Suppressor macrophage treated with lipopolysaccharide for 4 hours (primary cell): ENCODE results near the gene SCAPER.
"Not testable (repeated sequence)": the region's sequence is repeated elsewhere in the genome, so short reads cannot be mapped to it uniquely, and the experiment has no call there.

Experiments
- DNase-seq: peaks from one replicate; pipeline ENCODE4 v3.0.0-alpha.2; 2020

SCAPER gene

DNA sequence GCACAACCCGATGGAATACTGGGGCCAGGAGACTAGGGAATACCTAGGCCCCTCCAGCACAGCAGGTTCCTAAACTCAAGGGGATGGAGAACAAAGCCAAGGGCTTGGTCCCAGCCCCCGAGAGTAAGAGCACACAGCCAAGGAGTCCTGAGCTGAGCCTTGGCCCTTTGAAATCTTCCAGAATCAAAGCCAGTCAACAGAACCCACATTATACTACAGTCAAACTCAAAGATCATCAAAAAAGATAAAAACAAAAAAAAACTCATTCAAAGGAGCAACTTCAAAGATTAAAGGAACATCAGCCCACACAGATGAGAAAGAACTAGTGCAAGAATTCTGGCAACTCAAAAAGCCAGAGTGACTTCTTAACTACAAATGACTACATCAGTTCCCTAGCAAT, 351.6 kb downstream of the SCAPER start:
- no peak for DNase-seq

DNA sequence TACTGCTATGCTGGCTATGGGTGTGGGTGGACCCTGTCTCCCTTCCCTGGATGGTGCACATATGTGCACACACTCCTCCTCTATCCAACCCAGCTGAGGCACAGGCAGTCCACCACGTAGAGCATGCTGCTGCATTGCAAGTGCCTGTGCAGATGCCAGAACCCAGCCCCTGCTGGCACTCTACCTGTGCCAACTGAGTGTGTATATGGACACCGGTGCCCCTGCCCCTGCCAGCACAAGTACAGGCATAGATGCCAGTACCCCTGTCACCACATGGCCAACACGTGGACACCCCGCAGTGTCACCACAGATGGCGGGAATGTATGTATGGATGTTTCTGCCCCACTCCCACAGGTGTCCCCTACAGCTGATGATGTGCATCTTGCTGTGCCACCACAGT, 352.0 kb downstream of the SCAPER start:
- DNase-seq: no peak

DNA sequence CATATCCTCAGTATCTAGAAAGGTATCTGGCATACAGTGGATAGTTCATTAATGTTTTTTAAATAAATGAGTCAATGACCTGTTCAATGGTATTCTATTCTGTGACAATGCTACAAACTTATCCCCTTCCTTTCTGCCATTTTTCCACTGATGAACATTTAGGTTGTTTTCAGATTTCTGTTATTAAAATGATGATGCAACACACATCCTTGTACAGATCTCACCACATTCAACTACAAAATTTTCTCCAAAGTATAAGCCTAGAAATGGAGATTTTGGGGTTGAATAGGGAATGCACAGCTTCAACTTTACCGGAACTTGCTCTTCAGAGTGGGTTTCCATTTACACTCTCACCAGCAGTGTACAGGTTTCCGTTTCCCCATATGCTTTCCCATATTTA, 358.3 kb downstream of the SCAPER start:
- no peak for DNase-seq

DNA sequence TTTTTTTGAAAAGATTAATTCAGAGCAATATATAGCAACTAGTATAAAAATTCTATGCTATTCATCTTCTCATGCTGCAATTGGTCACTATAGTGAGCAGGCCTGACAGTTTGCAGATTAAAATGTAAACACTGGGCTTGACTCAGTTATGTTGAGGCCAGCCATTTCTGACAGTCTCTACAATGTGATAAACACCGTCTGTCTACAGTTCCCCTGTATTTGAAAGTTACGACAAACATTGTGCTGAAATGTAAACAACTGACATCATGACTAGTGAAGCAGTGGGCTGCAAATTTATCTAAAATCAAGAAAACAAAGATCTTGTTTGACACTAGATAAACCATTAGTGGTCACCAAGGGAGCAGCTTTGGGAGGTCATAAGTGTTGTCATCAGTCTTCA, 371.1 kb downstream of the SCAPER start:
- no peak for DNase-seq

DNA sequence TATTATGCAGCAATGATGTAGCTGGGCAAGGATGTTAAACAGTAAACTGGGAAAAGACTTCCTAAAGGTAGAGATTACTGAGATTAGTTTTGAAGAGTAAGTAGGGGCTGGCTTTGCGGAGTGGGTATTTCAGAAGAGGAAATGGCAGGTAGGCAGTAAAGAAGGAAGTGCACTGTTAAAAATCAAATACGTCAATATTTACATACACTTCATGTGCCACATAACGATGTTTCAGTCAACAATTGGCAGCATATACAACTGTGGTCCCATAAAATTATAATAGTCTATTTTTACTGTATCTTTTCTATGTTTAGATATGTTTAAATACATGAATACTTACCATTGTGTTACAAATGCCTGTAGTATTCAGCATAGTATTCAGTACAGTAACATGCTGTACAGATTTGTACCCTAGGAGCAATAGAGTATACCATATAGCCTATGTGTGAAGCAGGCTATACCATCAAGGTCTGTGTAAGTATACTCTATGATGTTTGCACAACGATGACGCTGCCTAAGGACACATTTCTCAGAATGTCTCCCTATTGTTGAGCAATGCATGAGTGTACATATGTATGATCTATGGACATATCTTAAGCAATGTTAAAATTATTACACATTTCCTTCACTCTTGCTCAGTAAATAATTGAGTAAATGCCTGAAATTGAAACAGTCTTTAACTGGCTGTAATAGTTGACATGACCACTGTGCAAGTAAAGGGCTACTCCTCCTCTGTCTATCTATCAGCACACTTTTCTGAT, 371.9 kb downstream of the SCAPER start:
- DNase-seq: peak; percentile 87

DNA sequence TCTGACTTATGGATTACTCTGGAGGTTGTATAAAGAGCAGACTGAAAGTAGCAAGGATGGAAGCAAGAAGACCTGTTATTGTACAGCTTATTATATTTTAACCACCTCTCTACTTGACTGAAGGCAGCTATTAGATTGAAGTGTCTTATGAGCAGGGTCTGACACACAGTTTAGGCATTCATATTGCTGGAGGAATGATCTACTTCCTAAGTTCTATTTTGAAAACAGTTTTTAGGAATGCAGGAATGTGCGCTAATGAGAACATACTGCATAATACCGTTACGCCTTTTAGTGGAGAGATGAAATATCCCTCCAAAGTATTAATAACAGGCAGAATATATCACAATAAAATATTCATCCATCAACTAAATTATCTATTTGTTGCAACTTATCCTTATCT, 375.2 kb downstream of the SCAPER start:
- no peak for DNase-seq

DNA sequence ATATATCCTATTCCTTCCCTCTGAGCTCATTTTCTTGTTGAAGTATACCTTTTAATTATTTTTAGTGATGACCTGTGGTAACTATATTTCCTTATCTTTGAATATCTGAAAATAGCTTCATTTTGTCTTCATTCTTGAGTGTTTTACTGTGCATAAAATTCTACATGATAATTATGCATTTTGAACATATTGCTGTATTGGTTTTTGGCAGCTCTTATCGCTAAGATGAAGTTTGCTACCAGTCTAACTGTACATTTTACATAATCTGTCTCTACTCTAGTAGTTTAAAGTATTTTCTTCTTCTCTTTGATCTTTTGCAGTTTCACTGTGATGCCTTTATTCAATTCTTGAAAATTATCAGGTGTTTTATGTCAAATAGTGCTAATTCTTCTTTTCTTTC, 379.0 kb downstream of the SCAPER start:
- DNase-seq: no peak

DNA sequence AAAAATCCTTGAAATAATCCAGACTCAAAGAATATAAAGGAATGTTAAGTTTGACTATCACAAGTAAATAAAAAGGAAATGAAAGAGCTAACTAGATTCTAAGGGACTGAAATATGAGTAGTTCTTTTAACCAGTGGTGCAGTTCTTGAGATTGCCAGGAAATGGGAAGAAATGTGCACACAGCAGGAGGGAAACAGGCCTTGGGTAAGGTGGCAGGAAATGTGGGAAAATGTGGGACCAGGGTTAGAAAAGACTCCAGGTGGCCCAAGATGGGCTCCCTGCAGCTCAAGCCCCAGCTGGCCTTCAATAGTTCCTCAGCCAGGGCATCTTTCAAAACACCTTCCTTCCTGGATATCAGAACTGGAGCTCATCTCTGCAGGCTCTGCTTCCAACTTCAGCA, 387.2 kb downstream of the SCAPER start:
- DNase-seq: no peak

DNA sequence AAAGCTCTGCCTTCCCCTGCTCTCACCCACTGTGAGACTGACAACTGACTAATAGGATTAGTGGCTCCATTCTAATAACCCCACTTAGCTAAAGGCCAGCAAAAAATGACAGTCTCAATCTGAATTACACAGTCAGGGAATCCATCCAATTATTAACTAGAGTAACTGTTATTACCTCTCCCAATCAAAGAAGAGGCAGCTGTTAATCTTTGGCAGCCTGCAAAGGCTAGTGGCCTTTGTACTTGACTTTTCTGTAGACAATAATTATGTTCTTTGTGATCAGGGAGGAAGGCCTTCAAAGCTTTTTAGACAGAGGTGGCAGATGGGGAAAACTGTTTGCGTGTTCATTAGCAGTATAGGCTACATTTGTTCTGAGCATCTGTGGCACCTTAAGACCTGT, 390.9 kb downstream of the SCAPER start:
- DNase-seq: no peak

DNA sequence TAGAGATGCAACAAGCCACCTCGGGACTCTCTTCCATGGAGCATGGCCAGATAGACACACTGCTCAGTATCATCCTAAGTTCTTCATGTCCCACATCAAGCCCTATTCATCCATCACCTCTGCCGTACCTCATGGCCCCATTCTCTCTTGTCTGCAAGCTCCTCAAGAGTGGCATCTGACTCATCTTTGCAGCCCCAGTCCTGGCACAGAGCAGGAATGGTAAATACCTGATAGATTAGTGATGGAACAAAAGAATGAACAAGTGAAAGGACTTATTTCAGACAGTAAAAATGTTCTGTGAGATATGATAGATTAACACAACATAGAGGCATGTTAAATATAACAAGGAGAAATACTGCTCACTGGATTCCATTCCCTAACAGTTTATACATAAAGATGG, 392.2 kb downstream of the SCAPER start:
- DNase-seq: no peak

DNA sequence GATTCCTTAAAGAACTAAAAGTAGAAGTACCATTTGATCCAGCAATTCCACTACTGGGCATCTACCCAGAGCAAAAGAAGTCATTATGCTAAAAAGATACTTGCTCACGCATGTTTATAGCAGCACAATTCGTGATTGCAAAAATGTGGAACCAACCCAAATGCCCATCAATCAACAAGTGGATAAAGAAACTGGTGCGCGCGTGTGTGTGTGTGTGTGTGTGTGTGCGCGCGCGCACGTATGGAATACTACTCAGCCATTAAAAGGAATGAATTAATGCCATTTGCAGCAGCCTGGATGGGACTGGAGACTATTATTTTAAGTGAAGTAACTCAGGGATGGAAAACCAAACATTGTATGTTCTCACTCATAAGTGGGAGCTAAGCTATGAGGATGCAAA, 394.5 kb downstream of the SCAPER start:
- not testable (repeated sequence) for DNase-seq

DNA sequence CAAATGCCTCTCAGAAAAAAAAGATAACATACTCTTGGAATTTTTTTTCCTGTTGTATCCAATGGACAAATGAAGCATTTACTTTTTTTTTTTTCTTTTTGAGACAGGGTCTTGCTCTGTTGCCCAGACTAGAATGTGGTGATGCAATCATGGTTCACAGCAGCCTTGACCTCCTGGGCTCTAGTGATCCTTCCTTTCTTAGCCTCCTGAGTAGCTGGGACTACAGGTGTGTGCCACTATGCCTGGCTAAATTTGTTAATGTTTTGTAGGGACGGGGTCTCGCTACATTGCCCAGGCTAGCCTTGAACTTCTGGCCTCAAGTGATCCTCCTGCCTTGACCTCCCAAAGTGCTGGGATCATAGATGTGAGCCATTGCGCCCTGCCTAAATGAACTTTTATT, 401.3 kb downstream of the SCAPER start:
- DNase-seq: no peak

DNA sequence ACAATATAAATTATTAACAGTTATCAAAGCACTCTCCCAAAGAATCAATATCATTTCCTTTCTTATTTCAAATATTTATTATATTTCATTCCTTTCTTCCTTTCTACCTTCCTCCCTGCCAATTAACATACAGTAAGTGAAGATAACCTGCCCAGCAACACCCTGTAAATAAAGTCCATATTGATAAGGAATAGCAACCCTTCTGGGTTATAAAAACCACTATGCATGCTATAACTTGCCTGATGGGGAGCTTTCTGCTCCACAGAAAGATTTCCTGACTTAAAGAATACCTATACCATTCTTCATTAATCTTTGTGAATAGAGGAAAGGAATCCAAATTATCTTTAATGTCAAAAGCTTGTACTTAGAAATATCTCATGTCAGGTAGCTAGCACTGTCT, 402.0 kb downstream of the SCAPER start:
- DNase-seq: no peak

DNA sequence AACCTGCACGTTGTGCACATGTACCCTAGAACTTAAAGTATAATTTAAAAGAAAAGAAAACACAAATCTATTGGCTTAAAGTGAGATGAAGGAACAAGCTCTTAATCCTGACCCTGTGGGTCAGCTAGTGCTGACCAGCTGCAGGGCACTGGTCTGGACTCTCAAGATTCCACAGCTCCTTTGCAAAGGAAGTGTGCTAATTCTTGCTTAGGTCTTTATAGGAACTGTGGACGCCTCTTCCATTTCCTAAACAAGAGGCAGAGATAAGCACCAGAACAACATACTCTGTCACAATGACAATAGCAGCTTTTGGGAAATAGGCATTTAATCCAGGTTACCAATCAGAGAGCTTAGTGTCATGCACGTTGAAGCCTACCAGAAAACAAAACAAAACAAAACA, 402.5 kb downstream of the SCAPER start:
- DNase-seq: no peak

DNA sequence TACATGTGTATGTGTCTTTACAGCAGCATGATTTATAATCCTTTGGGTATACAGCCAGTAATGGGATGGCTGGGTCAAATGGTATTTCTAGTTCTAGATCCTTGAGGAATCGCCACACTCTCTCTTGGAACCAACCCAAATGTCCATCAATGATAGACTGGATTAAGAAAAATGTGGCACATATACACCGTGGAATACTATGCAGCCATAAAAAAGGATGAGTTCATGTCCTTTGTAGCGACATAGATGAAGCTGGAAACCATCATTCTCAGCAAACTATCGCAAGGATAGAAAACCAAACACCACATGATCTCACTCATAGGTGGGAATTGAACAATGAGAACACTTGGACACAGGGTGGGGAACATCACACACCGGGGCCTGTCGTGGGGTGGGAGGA, 403.0 kb downstream of the SCAPER start:
- DNase-seq: not testable (repeated sequence)

DNA sequence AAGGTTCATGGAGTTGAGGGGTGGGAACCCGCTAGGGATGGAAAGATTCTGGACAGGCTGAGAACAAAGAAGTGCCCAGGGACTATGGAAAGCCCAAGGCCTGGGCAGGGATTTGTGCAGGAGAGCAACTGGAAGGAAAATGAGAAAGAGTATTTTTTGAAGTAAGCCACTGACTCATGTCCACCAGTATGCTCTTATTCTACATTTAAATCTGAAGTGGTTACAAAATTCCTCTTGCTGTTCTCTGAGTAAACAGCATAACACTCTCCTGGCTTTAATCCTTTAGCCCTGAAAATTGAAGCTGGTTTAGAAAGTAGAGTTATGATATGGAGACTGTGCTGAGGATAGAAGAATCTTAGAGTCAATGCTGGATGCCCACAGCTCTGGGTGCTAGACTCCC, 403.4 kb downstream of the SCAPER start:
- no peak for DNase-seq

DNA sequence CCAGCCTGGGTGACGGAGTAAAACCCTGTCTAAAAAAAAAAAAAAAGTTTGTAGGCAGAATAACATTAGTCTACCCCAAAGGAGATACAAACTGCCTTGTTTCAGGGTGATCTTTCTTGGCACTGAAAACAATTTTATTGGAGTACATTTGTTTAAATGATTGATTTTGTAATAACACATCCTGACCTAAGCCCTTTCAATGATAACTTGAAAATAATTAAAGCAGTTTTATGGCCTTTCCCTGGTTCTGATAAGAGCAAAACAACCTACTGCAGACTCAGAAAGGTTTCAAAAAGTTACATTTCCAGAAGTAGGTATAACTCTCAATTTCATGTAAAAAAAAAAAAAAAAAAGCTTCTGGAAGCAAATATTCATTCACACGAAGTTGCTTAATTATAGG, 404.1 kb downstream of the SCAPER start:
- no peak for DNase-seq

DNA sequence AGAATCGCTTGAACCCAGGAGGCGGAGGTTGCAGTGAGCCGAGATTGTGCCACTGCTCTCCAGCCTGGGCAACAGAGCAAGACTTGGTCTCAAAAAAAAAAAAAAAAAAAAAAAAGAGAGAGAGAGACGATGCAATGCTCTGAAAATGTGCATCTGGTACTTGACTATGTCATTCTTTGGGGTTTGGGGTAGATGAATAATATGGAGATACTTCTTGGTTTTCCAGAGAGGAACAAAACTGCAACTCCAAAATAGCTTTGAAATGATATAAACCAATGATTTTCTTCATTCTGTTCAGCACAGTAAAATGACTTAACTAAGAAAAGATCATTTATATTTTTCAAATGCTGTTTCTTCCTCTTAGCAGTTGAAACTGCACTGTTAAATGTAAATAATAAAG, 409.7 kb downstream of the SCAPER start:
- DNase-seq: no peak

DNA sequence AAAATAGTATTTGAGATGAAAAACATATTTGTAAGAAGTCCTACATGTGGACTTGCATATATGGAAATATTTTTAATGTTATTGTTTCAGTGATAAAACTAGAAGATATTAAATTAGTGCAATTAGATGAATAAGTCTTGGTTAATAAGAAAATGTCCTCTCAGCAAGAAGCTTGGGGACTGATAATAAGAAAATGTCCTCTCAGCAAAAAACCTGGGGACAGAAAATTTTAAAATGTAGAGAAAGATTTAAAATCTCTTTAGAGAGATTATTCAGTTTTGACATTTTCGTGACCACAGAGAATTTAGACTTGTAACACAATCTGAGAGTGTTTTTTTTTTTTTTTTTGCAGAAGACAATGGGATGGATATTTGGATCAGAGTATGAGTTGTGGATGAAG, 412.6 kb downstream of the SCAPER start:
- DNase-seq: no peak

DNA sequence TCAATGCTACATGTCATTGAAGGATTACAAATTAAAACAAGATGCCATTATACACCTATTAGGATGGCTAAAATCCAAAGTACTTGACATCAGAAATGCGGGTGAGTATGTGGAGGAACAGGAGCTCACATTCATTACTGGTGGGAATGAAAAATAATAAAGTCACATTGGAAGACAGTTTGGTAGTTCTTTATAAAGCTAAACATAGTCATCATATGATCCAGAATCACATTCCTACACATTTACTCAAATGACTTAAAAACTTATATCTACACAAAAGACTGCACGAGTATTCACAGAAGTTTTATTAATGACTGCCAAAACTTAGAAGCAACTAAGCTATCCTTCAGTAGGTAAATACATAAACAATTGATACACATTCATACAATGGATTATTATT, 421.4 kb downstream of the SCAPER start:
- DNase-seq: no peak

DNA sequence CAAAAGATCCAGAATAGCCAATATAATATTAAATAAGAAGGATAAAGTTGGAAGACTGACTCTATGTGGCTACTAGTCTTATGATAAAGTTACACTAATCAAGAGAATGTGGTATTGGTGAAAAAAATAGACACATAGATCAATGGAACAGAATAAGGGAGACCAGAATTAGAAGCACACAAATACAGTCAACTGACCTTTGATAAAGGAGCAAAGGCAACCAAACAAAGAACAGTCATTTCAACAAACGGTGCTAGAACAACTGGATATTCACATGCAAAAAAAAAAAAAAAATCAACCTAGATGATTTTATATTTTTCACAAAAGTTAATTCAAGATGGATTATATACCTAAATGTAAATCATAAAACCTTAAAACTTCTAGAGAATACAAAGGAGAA, 422.1 kb downstream of the SCAPER start:
- no peak for DNase-seq

DNA sequence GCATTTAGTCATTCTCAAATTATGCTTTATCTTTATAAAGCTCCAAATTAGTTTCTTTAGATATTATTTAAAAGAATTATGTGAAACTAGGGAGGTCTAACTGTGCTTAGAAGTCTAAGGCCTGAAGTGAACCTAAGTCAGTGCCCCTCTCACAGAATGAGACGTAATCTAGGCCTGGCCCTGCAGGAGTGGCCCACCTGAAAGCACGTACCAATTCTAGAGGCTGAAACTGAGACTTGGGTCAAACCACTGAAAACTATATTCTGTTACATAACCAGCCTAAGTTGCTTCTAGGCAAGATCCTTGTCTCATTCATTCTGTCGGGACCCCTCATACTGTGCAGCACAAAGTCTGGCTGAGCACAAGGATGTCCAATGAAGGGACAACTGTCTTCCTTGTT, 424.9 kb downstream of the SCAPER start:
- DNase-seq: no peak

DNA sequence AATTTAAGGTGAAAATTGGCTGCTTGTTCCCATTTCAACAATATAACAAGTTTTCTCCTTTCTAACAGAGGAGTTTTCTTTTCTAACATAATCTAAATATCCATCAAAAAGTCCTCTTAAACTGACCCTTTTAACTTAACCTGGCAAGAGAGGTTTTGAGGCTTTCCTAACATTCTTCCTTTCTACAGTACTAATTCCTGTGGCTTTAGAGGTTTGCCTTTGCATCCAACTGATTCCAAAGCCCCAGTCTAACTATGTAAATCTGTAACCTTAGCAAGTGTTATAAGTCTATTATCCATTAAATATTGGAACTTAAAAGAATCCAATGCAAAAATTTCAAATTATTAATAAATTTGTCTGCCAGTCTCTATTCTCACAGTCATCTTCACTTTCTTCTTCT, 434.4 kb downstream of the SCAPER start:
- DNase-seq: no peak

DNA sequence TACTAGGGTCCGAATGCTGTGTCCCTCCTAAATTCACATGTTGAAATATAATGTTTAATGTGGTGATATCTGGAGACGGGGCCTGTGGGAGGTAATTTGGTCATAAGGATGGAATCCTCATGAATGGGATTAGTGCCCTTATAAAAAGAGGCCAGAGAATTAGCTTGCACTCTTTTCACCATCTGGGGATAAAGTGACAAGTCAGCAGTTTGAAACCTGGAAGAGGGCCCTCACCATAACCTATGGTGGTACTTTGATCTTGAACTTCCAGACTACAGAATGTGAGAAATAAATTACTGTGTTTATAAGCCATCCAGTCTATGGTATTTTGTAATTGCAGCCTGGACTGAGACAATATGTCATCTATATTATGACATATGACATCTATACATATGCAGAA, 436.4 kb downstream of the SCAPER start:
- DNase-seq: no peak

DNA sequence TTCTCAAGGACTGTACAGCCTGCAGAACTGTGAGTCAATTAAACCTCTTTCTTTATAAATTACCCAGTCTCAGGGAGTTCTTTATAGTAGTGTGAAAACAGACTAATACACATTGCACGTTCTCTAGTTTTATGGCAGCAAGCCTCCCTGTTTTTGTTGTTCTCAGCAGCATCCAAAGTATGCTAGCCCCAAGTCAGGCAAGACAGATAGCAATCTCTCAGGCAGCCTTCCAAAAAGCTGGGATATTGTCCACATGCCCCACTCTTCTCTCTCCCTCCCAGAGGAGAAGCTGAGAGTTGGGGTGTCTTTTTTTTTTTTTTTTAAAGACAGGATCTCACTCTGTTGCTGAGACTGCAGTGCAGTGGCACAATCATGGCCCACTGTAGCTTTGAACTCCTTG, 438.0 kb downstream of the SCAPER start:
- DNase-seq: no peak

DNA sequence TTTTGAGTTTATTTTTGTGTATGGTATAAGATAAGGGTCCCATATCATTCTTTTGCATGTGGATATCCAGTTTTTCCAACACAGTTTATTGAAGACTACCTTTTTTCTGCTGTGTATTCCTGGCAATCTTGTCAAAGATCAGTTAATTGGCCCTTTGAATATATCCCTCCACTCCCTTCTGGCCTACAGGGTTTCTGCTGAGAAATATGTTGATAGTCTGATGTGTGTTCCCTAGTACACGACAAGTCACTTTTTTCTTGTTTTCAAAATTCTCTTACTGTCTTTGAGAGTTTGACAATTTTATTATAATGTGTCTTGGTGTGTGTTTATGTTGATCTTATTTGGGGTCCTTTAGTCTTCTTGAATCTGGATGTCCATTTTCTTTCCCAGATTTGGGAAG, 439.4 kb downstream of the SCAPER start:
- DNase-seq: no peak
